HepG2 (cell line): ENCODE data around the gene HEPACAM. TPM values are rescaled to one million over a fixed set of nuclear protein-coding genes. Genes with fewer than 3 reads are reported as not detected.

Experiments
- ATAC-seq: fragments of 200-7000 bp; cut with Tn5 transposase; 3 replicates; pipeline ENCODE4 v1.9.1; 2020; ENCODE audit warnings: mild to moderate bottlenecking, moderate library complexity
- BruUV-seq: library from RNA; stranded (reverse); fragments of 400-500 nt; replicated peaks from 2 replicates; lab custom pipeline; 2021; lab: Mats Ljungman, UMichigan
- CTCF ChIA-PET: fragments of 300-600 bp; formaldehyde crosslinking; extraction: SDS; loops from one replicate; lab custom pipeline; 2021; ENCODE audit warnings: low total read pairs, inconsistent platforms, low intra/inter-chr PET ratio; lab: Yijun Ruan, JAX
- POLR2A ChIA-PET: fragments of 350-600 bp; sonication (Branson Sonifier 250); formaldehyde crosslinking; loops from one replicate; lab custom pipeline; 2020; ENCODE audit warnings: antibody characterized with exemption, inconsistent platforms; lab: Yijun Ruan, JAX
- DNase-seq: peaks from one replicate; pipeline ENCODE4 v3.0.0-alpha.2; 2015; ENCODE audit warnings: low spot score
- FAIRE-seq: peaks from 3 replicates; lab custom pipeline; 2011; peaks lifted over from hg19 to GRCh38; lab: Jason Lieb, UNC
- H2AFZ ChIP-seq: one replicate; pipeline ENCODE4 v1.6.1; 2011; ENCODE audit warnings: low read length, inconsistent platforms
- H3K27ac ChIP-seq: fragments of 300-600 bp; 3 replicates; pipeline ENCODE4 v1.8.0; 2011; ENCODE audit warnings: mixed run types, mild to moderate bottlenecking, mixed read lengths, low read length, inconsistent platforms; ENCODE audit not compliant: insufficient read depth; ENCODE audit errors: extremely low read length
- H3K27me3 ChIP-seq, 2 experiments: fragments of 200-600 bp in 1 of 2; 2 replicates in 1 of 2; 3 replicates in 1 of 2; pipeline versions ENCODE4 v1.6.0 to v1.8.0; 2011; ENCODE audit warnings: low read length in 2 of 2, mild to moderate bottlenecking in 2 of 2, moderate library complexity in 2 of 2, inconsistent platforms in 1 of 2; ENCODE audit not compliant: insufficient read depth in 2 of 2, control insufficient read depth in 1 of 2
- H3K36me3 ChIP-seq, 2 experiments: fragments of 200-600 bp in 1 of 2; replicated peaks in 1 of 2; 2 replicates in 1 of 2; 3 replicates in 1 of 2; pipeline versions ENCODE4 v1.5.1 to v1.8.0; 2011; ENCODE audit warnings: low read length in 2 of 2, inconsistent platforms in 1 of 2; ENCODE audit not compliant: insufficient read depth in 2 of 2, control insufficient read depth in 1 of 2
- H3K4me1 ChIP-seq: 2 replicates; pipeline ENCODE4 v1.5.1; 2012; ENCODE audit warnings: low read length, inconsistent platforms; ENCODE audit not compliant: insufficient read depth
- H3K4me2 ChIP-seq: 2 replicates; pipeline ENCODE4 v1.6.0; 2011; ENCODE audit warnings: low read depth, low read length, inconsistent platforms
- H3K4me3 ChIP-seq, 3 experiments: fragments of 200-600 bp in 1 of 3; sonication (generic), shearing (Covaris generic) in 1 of 3; replicated peaks in 1 of 3; 2 replicates each; pipeline ENCODE4 v1.5.1; 2011 to 2016; ENCODE audit warnings: low read length in 3 of 3, inconsistent platforms in 2 of 3, low read depth in 2 of 3, mild to moderate bottlenecking in 2 of 3, control low read depth in 1 of 3, mixed read lengths in 1 of 3; ENCODE audit not compliant: insufficient read depth in 1 of 3
- H3K79me2 ChIP-seq: one replicate; pipeline ENCODE4 v1.6.1; 2011; ENCODE audit warnings: low read length, inconsistent platforms; ENCODE audit not compliant: insufficient read depth
- H3K9ac ChIP-seq: 2 replicates; pipeline ENCODE4 v1.6.0; 2011; ENCODE audit warnings: mild to moderate bottlenecking, low read depth, low read length, inconsistent platforms; ENCODE audit not compliant: insufficient read depth
- H3K9me3 ChIP-seq: 2 replicates; pipeline ENCODE4 v1.5.1; 2012; ENCODE audit warnings: mild to moderate bottlenecking, low read length
- H4K20me1 ChIP-seq: 2 replicates; pipeline ENCODE4 v1.6.0; 2011; ENCODE audit warnings: inconsistent platforms, mild to moderate bottlenecking, low read length, moderate library complexity; ENCODE audit not compliant: insufficient read depth
- ATF7-NPFF ChIP-seq: sonication (generic); formaldehyde crosslinking; IDR thresholded peaks from 2 replicates; pipeline ENCODE4 v1.8.1; 2023; ENCODE audit warnings: mild to moderate bottlenecking, low read depth, missing genetic modification reagents, moderate library complexity
- BRD4 ChIP-seq: sonication (generic); formaldehyde crosslinking; IDR thresholded peaks from 2 replicates; pipeline ENCODE4 v1.4.0; 2020; ENCODE audit warnings: missing genetic modification reagents
- FLYWCH1 ChIP-seq: sonication (generic); formaldehyde crosslinking; IDR thresholded peaks from 2 replicates; pipeline ENCODE4 v1.8.1; 2023; ENCODE audit warnings: mild to moderate bottlenecking, missing genetic modification reagents
- GABPA ChIP-seq, 2 experiments: IDR thresholded peaks; 2 replicates each; pipeline ENCODE4 v1.6.1; 2011 to 2016; ENCODE audit warnings: low read depth in 2 of 2, low read length in 1 of 2, missing biosample characterization in 1 of 2, missing genetic modification characterization in 1 of 2
- JUND ChIP-seq: sonication (generic); formaldehyde crosslinking; IDR thresholded peaks from 2 replicates; pipeline ENCODE4 v1.8.0; 2022; ENCODE audit warnings: mild to moderate bottlenecking, missing genetic modification reagents
- NFATC3 ChIP-seq: sonication (generic); formaldehyde crosslinking; IDR thresholded peaks from 2 replicates; pipeline ENCODE4 v1.5.1; 2020; ENCODE audit warnings: mild to moderate bottlenecking, missing genetic modification reagents
- NR1H2 ChIP-seq: sonication (generic); formaldehyde crosslinking; IDR thresholded peaks from 2 replicates; pipeline ENCODE4 v1.8.1; 2022; ENCODE audit warnings: low read depth, missing genetic modification reagents, borderline replicate concordance
- NR2F2 ChIP-seq: IDR thresholded peaks from 2 replicates; pipeline ENCODE4 v1.6.1; 2012; ENCODE audit warnings: low read depth, inconsistent platforms, borderline replicate concordance
- RFX1 ChIP-seq: fragments of 450-650 bp; IDR thresholded peaks from 2 replicates; pipeline ENCODE4 v1.6.1; 2017
- RNF219 ChIP-seq: sonication (generic); formaldehyde crosslinking; IDR thresholded peaks from 2 replicates; pipeline ENCODE4 v1.5.0; 2020; ENCODE audit warnings: mild to moderate bottlenecking, missing genetic modification reagents
- SATB2 ChIP-seq: sonication (generic); formaldehyde crosslinking; IDR thresholded peaks from 2 replicates; pipeline ENCODE4 v1.5.0; 2020; ENCODE audit warnings: missing genetic modification reagents
- TEAD3 ChIP-seq: optimal IDR thresholded peaks from 2 replicates; pipeline ENCODE3; 2016; ENCODE audit warnings: borderline replicate concordance
- ZBTB1 ChIP-seq: sonication (generic); formaldehyde crosslinking; IDR thresholded peaks from 2 replicates; pipeline ENCODE4 v1.4.0; 2020; ENCODE audit warnings: missing genetic modification reagents, borderline replicate concordance
- ZNF10 ChIP-seq: sonication (generic); formaldehyde crosslinking; IDR thresholded peaks from 2 replicates; pipeline ENCODE4 v1.4.0; 2020; ENCODE audit warnings: mild to moderate bottlenecking, low read depth, missing genetic modification reagents, borderline replicate concordance
- ZNF232 ChIP-seq: sonication (generic); formaldehyde crosslinking; IDR thresholded peaks from 2 replicates; pipeline ENCODE4 v1.4.0; 2020; ENCODE audit warnings: missing genetic modification reagents, borderline replicate concordance
- ZNF687 ChIP-seq: sonication (generic); formaldehyde crosslinking; IDR thresholded peaks from 2 replicates; pipeline ENCODE4 v1.5.1; 2020; ENCODE audit warnings: mild to moderate bottlenecking, missing genetic modification reagents, moderate library complexity
- ZNF883 ChIP-seq: sonication (generic); formaldehyde crosslinking; IDR thresholded peaks from 2 replicates; pipeline ENCODE4 v1.5.1; 2020; ENCODE audit warnings: mild to moderate bottlenecking, missing genetic modification reagents; ENCODE audit errors: not compliant biosample characterization
- WGBS: methylation state at CpG from one replicate; pipeline ENCODE4 v1.1.6; 2017; ENCODE audit warnings: low lambda C conversion rate; 5-methylcytosine and 5-hydroxymethylcytosine counted together
- in situ Hi-C: cut with HindIII; loops from 2 replicates; pipeline ENCODE4 v1.10.0; 2017; ENCODE audit warnings: low pct_unique_long_range_greater_than_20kb; ENCODE audit not compliant: extremely low pct_ligation_motif_present
- intact Hi-C: fragments of 100-400 bp; cut with micrococcal nuclease; formaldehyde crosslinking; loops from one replicate; pipeline ENCODE4 v1.10.0; 2022; ENCODE audit not compliant: unreplicated experiment
- polyA plus RNA-seq, 8 experiments: library from polyadenylated mRNA; depleted of rRNA in 3 of 8; stranded (reverse) in 7 of 8; unstranded in 1 of 8; fragments of >200 nt; fragmentation: Illumina TruSeq in 4 of 8; extraction: Trizol in 4 of 8; gene quantifications; 2 replicates each; pipeline versions ENCODE4 v1.2.1 to v1.2.3, GENCODE V29; 2011 to 2016; ENCODE audit warnings: low read depth in 4 of 8, missing spikeins in 1 of 8, mixed read lengths in 1 of 8; ENCODE audit not compliant: insufficient read depth in 1 of 8
- total RNA-seq, 5 experiments: library from RNA; depleted of rRNA; stranded (reverse); fragments of >200 nt; fragmentation: Illumina TruSeq; extraction: Trizol; gene quantifications; 2 replicates each; pipeline ENCODE4 v1.2.3, GENCODE V29; 2016; ENCODE audit warnings: low read depth in 1 of 5

The HEPACAM gene
- total and polyA plus RNA-seq, 2 of the 13 experiments (the other 11 are each of a cell fraction or from before 2014, with no cell fraction given): 66.9 to 121 TPM

- TF ChIP-seq ZNF687: peak; percentile 37; the same call in 1 of the 2 replicates
- TF ChIP-seq FLYWCH1 (CRISPR knock-in tag): no peak
- TF ChIP-seq RFX1: no peak
- TF ChIP-seq NR2F2: no peak
Observed at GRCh38 chr11:124895471-124895971, 40.3 kb downstream of the HEPACAM start (continued).

GRCh38 chr11:124894606-124895430, 41.0 kb downstream of the HEPACAM start:
- 18% methylated on average over 4 of the region's 4 CpGs for WGBS
- no peak for FAIRE-seq
- TF ChIP-seq JUND (no peak), ZNF883 (no peak), RNF219 (no peak), ATF7-NPFF (no peak), TEAD3 (CRISPR knock-in tag) (no peak), NR1H2 (CRISPR knock-in tag) (no peak), GABPA (IDR thresholded peaks at IDR 0.05; ENCODE audit: low read depth, low read length) (no peak), GABPA (CRISPR knock-in tag; IDR thresholded peaks at IDR 0.05; ENCODE audit: low read depth) (no peak), NFATC3 (CRISPR knock-in tag) (no peak), ZNF10 (CRISPR knock-in tag) (no peak), ZNF232 (no peak), ZBTB1 (no peak), BRD4 (no peak), SATB2 (CRISPR knock-in tag) (no peak)

More at GRCh38 chr11:124894606-124895430, 41.0 kb downstream of the HEPACAM start:
- no peak for DNase-seq
- Histone ChIP-seq H3K27me3 (peaks cover 0 to 48% of the 10 kb centered on the region in 2 experiments; a peak in 4 of 5 replicates), H2AFZ (no peak overlapping the region), H3K36me3 (no peaks in the 10 kb centered on the region), H3K9me3 (no peaks in the 10 kb centered on the region), H3K4me2 (peak overlapping the region; percentile 4; the same call in 1 of the 2 replicates), H3K79me2 (no peaks in the 10 kb centered on the region), H4K20me1 (no peaks in the 10 kb centered on the region), H3K4me3 (no peak overlapping the region), H3K27ac (no peak overlapping the region), H3K9ac (no peak overlapping the region), H3K4me1 (peaks cover 55% of the 10 kb centered on the region)
- BruUV-seq: no TSS peak
- no peak for ATAC-seq
- ChIA-PET CTCF (no interaction called here), POLR2A (no interaction called here)
- intact Hi-C loops: no loop called here
- in situ Hi-C loops: no loop called here
